Measurements from ENCODE around the gene ADAMTS2.

GRCh38 chr5:179125789-179126505 is 219.3 kb downstream of the ADAMTS2 start:
- no peak for TF ChIP-seq HDGF (IDR thresholded peaks at IDR 0.05; ENCODE audit: borderline replicate concordance)
- TF ChIP-seq ARNT (IDR thresholded peaks at IDR 0.05) = no peak
- no peak for TF ChIP-seq BHLHE40 (IDR thresholded peaks at IDR 0.05; ENCODE audit: borderline replicate concordance)
- TF ChIP-seq ZNF384 (IDR thresholded peaks at IDR 0.05) = no peak
- TF ChIP-seq ELF4 (IDR thresholded peaks at IDR 0.05) = no peak
- no peak for TF ChIP-seq SP1 (IDR thresholded peaks at IDR 0.05)
